Neuronal stem cell (in vitro differentiated cells): Measurements from ENCODE around the gene NGLY1. TPM values are rescaled to one million over a fixed set of nuclear protein-coding genes. Genes with fewer than 3 reads are reported as not detected.

Source experiments
- DNase-seq: peaks from one replicate; pipeline ENCODE4 v3.0.0-alpha.2; 2013; ENCODE audit warnings: low spot score
- H2AFZ ChIP-seq: one replicate; pipeline ENCODE4 v1.6.1; 2013; ENCODE audit warnings: mild to moderate bottlenecking, low read length, inconsistent platforms
- H2AK5ac ChIP-seq: 2 replicates; pipeline ENCODE4 v1.6.1; 2013; ENCODE audit warnings: low read depth, mild to moderate bottlenecking, inconsistent platforms, low read length, moderate library complexity, mixed read lengths
- H2BK120ac ChIP-seq: 2 replicates; pipeline ENCODE4 v1.6.1; 2013; ENCODE audit warnings: low read depth, mild to moderate bottlenecking, inconsistent platforms, low read length, moderate library complexity, mixed read lengths
- H2BK12ac ChIP-seq: one replicate; pipeline ENCODE4 v1.6.1; 2013; ENCODE audit warnings: low read length, inconsistent platforms
- H2BK15ac ChIP-seq: 2 replicates; pipeline ENCODE4 v1.6.1; 2013; ENCODE audit warnings: mild to moderate bottlenecking, low read length, inconsistent platforms, mixed read lengths
- H2BK5ac ChIP-seq: one replicate; pipeline ENCODE4 v1.6.1; 2013; ENCODE audit warnings: inconsistent platforms, mild to moderate bottlenecking, low read length, moderate library complexity
- H3K14ac ChIP-seq: one replicate; pipeline ENCODE4 v1.6.1; 2013; ENCODE audit warnings: low read length, inconsistent platforms
- H3K18ac ChIP-seq: 2 replicates; pipeline ENCODE4 v1.6.1; 2013; ENCODE audit warnings: low read length, inconsistent platforms
- H3K23ac ChIP-seq: 2 replicates; pipeline ENCODE4 v1.6.1; 2013; ENCODE audit warnings: low read depth, mild to moderate bottlenecking, mixed read lengths, low read length, inconsistent platforms; ENCODE audit not compliant: poor library complexity
- H3K27ac ChIP-seq: replicated peaks from 3 replicates; pipeline ENCODE4 v1.5.1; 2013; ENCODE audit warnings: low read length, inconsistent platforms
- H3K27me3 ChIP-seq, 3 experiments: 2 replicates each; pipeline ENCODE4 v1.6.1; 2013; ENCODE audit warnings: low read length in 3 of 3, mild to moderate bottlenecking in 2 of 3, inconsistent platforms in 1 of 3, low read depth in 1 of 3, mixed read lengths in 1 of 3, moderate library complexity in 1 of 3; ENCODE audit not compliant: control insufficient read depth in 3 of 3, insufficient read depth in 3 of 3
- H3K36me3 ChIP-seq, 2 donors: replicated peaks in 1 of 2; 2 replicates each; pipeline ENCODE4 v1.6.1; 2013; ENCODE audit warnings: low read length in 2 of 2; ENCODE audit not compliant: control insufficient read depth in 2 of 2, insufficient read depth in 2 of 2
- H3K4ac ChIP-seq: 2 replicates; pipeline ENCODE4 v1.6.1; 2013; ENCODE audit warnings: inconsistent platforms, mild to moderate bottlenecking, low read length, moderate library complexity
- H3K4me1 ChIP-seq, 2 donors: 1 replicate in 1 of 2; 2 replicates in 1 of 2; pipeline ENCODE4 v1.6.1; 2013; ENCODE audit warnings: low read length in 2 of 2, low read depth in 1 of 2; ENCODE audit not compliant: control insufficient read depth in 2 of 2, insufficient read depth in 1 of 2
- H3K4me2 ChIP-seq: one replicate; pipeline ENCODE4 v1.6.1; 2013; ENCODE audit warnings: mild to moderate bottlenecking, low read length, inconsistent platforms; ENCODE audit not compliant: insufficient read depth, poor library complexity, severe bottlenecking
- H3K4me3 ChIP-seq, 2 donors: 2 replicates each; pipeline ENCODE4 v1.5.1; 2013; ENCODE audit warnings: low read length in 2 of 2, mild to moderate bottlenecking in 2 of 2, inconsistent platforms in 1 of 2, moderate library complexity in 1 of 2
- H3K79me1 ChIP-seq: one replicate; pipeline ENCODE4 v1.6.1; 2013; ENCODE audit warnings: low read depth, mild to moderate bottlenecking, inconsistent platforms, low read length, moderate library complexity
- H3K9ac ChIP-seq: one replicate; pipeline ENCODE4 v1.6.1; 2013; ENCODE audit warnings: mild to moderate bottlenecking, low read depth, low read length, inconsistent platforms; ENCODE audit not compliant: poor library complexity
- H3K9me3 ChIP-seq, 2 donors: replicated peaks in 1 of 2; 2 replicates each; pipeline versions ENCODE3 to v1.6.1; 2013; ENCODE audit warnings: low read length in 2 of 2, mild to moderate bottlenecking in 2 of 2, inconsistent platforms in 1 of 2, low read depth in 1 of 2, mixed read lengths in 1 of 2, moderate library complexity in 1 of 2; ENCODE audit not compliant: control insufficient read depth in 2 of 2, insufficient read depth in 1 of 2
- H4K8ac ChIP-seq: one replicate; pipeline ENCODE4 v1.6.1; 2013; ENCODE audit warnings: low read depth, mild to moderate bottlenecking, inconsistent platforms, low read length, moderate library complexity
- H4K91ac ChIP-seq: one replicate; pipeline ENCODE4 v1.6.1; 2013; ENCODE audit warnings: low read length, low read depth, mild to moderate bottlenecking, inconsistent platforms; ENCODE audit not compliant: poor library complexity
- WGBS, 2 donors: extraction: QIAGEN DNeasy Blood & Tissue Kit; methylation state at CpG; one replicate each; pipeline ENCODE4 v1.1.7; 2013; ENCODE audit warnings: missing lambda C conversion rate in 2 of 2, mixed read lengths in 1 of 2; ENCODE audit not compliant: insufficient read length in 2 of 2, insufficient replicate concordance in 1 of 2; ENCODE audit errors: extremely low coverage in 2 of 2; 5-methylcytosine and 5-hydroxymethylcytosine counted together
- small RNA-seq: library from polyadenylated mRNA; stranded (forward); fragments of <200 nt; extraction: miRNeasy Mini kit (QIAGEN cat#:217004); gene quantifications from one replicate; pipeline ENCODE3, GENCODE V24; 2013; ENCODE audit not compliant: insufficient read depth

The NGLY1 gene

DNA sequence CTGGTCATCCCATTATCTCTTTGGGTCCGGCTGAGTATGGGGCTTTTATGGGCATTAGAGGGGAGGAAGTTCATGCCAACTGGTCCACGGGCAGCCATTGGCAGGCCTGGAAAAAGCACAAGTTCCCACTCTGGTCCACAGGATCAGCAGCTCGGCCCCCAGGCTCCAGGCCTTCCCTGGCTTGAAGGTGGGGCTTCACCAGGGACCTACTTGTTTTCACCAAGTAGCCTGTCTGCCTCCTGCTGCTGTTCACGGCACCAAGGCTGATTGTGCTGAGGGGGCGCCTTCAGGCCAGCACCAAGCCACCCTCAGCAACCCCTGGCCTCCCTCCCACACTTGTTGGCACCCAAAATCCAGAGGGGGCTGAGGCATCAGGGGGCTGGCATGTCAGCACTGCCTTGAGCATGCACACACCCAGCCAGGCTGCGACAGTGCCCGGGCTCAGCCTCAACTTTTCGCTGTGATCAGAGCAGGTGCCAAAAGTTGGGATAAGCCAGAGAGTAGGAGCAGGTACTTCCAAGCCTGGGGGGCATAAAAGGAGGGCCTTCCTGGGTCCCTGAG is 109.4 kb downstream of the NGLY1 start:
- Histone ChIP-seq H3K18ac (peak overlapping the region; percentile 20), H3K23ac (peak overlapping the region; percentile 80), H2AK5ac (peak overlapping the region; percentile 52), H3K27me3 (no peaks in the 10 kb centered on the region), H2BK5ac (peak overlapping the region; percentile 14), H3K14ac (no peak overlapping the region), H3K4ac (no peak overlapping the region), H4K8ac (no peak overlapping the region), H3K9ac (no peak overlapping the region), H4K91ac (no peak overlapping the region), H2BK120ac (no peak overlapping the region), H3K9me3 (no peaks in the 10 kb centered on the region), H2BK12ac (no peak overlapping the region), H3K79me1 (no peaks in the 10 kb centered on the region), H3K4me1 (peaks cover 0 to 1% of the 10 kb centered on the region in 2 donors), H2AFZ (peak overlapping the region; percentile 5), H3K27ac (no peak overlapping the region), H3K4me3 (no peak overlapping the region), H3K36me3 (no peaks in the 10 kb centered on the region), H2BK15ac (peak overlapping the region; percentile 64), H3K4me2 (no peak overlapping the region)
- no peak for DNase-seq
- WGBS, 2 donors = no CpG with 5 or more reads among the region's 8 CpGs

Small RNAs within 50 kb of the gene (small RNA-seq; reads per million reads assigned to genes)
- gene CRIP1P2 = not detected
